CD4-positive, alpha-beta T cell treated with Interleukin-17A for 4 hours (primary cell): ENCODE results near the gene RNF11.
"Not testable (repeated sequence)": the region's sequence is repeated elsewhere in the genome, so short reads cannot be mapped to it uniquely, and the experiment has no call there.

ENCODE experiments used
- DNase-seq: peaks from one replicate; pipeline ENCODE4 v3.0.0-alpha.2; 2020; ENCODE audit warnings: mixed read lengths

Gene RNF11, protein sequence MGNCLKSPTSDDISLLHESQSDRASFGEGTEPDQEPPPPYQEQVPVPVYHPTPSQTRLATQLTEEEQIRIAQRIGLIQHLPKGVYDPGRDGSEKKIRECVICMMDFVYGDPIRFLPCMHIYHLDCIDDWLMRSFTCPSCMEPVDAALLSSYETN

DNA sequence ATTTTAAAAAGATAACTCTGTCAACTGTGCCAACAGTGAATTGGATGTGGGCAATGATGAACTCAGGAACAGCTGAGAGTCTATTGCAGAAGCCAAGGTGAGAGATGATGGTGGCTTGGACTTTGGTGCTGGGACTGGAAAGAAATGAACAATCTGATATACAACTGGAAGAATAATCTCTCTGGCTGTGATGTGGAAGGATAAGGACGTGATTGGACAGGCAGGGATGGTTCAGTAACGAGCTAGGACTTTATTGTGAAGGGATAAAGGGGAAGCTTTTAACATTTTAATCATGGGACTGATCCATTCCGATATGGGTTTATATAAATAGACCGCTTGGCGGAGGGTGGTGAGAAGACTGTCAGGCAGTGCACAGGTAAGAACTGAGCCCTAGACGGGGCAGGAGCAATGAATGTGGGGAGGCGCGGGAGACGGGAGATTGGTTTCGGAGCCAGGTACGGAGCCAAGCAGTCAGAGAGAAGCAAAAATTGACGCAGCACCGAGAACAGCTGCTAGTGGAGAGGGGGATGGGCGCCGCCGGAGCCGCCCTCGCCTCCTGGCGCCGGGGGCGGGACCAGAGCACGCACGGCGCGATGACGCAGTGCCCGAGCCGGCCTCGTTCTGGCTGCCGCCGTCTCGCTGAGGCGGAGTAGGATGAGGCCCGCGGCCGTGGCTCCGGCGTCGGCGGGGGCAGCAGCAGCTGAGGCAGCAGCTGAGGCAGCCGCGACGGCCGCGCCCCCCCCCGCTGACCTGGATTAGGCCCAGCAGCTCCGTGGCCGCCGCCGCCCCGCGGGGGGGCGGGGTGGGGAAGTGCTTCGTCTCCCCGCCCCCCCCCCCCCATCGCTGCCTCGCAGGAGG lies at the start of gene RNF11:
Gene RNF11, plus strand, starts transcription at position 601 of the 858 bp plus-strand sequence. CDS start 484 bp downstream, outside the sequence.
- DNase-seq: peak; percentile 95

DNA sequence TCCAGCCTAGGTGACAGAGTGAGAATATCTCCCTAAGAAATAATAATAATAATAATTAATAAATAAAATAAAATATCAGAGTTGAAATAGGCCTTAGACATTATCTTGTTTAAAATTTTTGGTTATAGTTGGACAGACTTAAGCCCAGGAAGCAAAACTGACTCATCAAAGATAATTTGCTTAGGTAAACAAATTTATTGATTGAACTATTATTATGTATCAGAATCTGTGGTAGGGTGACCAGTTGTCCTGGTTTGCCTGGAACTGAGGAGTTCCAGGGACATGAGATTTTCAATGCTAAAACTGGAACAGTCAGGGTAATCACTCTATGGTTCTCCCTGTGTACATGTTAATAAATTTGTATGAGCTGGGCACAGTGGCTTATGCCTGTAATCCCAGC lies 47.8 kb upstream of the RNF11 start:
- DNase-seq: no peak

DNA sequence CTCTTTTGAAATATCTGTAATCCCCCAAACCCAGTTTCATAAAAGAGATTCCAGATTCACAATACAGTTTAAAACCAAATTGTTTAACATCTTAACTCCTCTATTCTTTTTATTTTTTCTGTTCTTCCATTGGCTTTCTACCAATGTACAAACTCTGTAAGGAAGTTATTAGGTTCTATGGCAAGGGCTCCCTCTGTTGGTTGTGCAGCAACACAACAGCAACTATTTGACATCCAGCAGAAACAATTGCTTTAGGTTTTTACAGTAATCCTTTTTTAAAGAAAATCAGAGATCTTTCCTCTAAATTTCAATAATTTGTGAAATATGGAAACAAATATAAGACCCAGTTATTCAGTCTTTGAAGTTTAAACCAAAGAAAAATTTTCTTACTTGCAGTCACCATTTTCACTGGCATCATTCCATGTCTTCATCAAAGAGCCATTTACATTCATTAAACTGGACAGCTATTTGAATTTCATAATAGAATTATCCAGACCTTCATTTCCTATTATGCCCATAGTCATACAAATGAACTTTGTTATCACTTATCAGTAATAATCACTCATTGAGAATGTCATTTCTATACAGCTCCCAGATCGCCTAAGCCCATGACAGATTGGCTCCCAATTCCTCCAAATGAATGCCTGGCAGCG lies 46.5 kb upstream of the RNF11 start:
- DNase-seq: peak; percentile 61

- no peak for DNase-seq
These were observed 45.1 kb upstream of the RNF11 start for GRCh38 chr1:51190961-51191360.

DNA sequence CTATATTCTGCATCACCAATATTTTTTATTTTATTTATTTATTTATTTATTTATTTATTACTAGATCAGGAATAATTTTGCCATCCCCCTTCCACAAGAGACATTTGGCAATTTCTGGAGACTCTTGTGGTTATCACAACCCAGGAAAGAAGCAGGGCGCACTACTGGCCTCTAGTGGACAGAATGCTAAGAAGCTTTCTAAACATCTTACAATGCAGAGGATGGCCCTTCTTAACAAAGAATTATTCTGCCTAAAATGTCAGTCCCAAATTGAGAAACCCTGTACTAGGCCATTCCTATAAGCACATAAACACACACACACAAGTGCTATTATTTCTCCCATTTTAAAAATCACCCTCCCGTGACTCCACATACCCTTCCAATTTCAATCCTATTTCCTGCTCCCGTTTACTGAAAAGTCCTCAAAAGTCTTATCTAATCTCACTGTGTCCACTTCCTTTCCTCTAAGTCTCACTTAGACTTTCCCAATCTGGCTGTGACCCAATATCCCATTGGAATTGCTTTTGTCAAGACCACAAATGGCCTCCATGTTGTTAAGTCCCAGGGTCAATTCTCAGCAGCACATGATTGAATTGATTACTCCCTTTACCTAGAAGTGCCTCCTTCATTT lies 43.7 kb upstream of the RNF11 start:
- peak; percentile 65 for DNase-seq

DNA sequence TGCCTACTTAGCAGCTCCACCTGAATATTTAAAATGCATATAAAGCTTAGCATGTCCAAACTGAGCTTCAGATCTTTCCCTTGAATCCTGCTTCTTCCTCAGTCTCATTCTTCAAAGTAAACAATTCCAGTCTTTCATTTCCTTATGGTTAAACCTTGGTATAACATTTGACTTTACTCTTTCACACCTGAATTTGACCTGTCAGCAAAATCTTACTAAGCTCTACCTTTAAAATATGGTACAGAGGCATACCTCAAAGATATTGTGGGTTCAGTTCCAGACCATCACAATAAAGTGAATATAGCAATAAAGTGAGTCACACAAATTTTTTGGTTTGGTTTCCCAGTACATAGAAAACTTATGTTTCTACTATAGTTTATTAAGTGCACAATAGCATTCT lies 42.5 kb upstream of the RNF11 start:
- DNase-seq: no peak

- no peak for DNase-seq
These were observed 32.8 kb upstream of the RNF11 start for GRCh38 chr1:51203121-51203873.

DNA sequence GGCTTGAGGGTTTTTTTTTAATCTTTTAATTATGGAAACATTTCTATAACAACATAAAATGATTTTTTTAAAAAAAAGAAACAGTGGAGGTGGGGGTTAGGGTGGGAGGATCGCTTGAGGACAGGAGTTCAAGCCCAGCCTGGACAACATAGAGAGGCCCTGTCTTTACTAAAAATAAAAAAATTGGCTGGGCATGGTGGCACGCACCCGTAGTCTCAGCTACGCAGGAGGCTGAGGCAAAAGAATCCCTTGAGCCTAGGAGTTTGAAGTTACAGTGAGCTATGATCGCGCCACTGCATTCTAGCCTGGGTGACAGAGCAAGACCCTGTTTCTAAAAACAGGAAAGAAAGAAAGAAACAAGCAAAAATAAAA lies 32.2 kb upstream of the RNF11 start:
- DNase-seq: no peak

DNA sequence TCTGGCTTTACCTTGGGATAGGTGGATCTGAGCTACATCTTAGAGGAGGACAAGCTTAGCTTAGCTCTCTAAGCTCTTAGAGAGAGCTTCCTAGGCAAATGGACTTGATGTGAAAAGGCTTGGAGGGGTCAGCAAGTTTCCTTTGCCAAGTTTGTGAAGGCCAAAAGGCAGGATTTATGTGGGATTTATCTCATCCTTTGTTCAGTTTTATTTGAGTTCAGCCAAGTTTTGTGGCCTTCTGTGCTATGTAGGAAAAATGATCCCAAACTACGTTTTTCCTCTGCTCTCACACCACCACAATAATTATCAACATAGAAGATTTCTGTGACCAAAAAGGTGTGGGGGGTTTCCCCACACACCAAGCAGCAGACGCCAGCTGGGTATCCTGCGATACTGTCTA lies 26.0 kb upstream of the RNF11 start:
- DNase-seq: no peak

DNA sequence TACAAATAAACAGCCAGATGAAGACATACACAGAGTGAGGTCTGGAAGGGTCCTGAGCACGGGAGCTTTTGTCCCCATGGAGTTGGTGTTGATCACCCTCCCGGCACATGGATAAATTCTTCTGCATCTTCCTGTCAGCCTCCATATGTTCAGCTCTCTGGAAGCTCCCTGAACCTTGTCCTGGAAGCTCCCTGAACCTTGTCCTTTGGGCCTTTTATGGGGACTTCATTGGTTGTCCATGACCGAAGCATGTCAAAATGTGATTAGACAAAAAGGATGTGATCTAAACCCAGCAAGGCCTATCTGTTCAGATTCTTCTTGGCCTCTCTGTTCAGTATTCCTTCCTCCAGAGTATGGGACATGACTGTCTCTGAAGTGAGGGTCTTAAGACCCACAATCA lies 25.4 kb upstream of the RNF11 start:
- DNase-seq: no peak

DNA sequence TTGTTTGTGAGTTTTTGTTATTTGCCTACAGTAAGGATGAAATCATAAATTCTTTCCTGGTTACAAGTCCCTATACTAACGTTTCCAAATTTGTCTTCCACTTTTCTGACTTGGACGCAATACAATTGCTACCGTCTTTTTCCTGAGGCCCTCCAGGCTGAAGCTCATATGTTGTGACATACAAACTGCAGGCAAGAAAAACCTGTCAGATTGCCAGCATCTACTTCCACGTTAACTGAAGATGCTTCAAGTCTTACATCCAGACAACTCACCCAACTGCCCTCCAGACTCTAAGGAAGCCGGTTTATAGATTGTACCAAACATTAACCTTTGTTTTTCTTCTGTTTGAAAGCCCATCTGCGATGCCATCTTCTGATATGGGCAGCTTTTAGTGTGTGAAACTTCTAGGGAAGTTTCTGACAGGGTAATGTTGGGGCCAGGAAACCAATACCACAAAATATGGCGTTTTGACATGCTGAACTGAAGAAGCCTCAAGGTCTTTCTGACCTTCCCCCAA lies 21.4 kb upstream of the RNF11 start:
- DNase-seq: peak; percentile 7

DNA sequence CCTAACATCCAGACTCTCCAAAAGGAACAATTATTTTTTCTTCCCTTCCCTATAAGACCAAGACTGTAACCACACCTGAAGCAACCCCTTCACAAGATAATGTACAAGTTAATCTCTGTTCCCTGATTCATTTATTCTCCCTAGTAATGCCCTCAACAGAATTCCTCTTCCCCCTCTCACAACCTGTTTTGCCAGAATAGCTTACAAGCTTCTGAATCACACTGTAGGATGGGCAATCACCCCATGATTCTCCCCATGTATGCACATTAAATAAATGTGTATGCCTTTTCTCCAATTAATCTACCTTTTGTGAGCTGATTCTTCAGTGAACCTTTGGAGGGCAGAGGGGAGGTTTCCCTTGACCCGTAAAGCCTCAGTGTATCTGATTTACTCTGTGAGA lies 20.9 kb upstream of the RNF11 start:
- no peak for DNase-seq

DNA sequence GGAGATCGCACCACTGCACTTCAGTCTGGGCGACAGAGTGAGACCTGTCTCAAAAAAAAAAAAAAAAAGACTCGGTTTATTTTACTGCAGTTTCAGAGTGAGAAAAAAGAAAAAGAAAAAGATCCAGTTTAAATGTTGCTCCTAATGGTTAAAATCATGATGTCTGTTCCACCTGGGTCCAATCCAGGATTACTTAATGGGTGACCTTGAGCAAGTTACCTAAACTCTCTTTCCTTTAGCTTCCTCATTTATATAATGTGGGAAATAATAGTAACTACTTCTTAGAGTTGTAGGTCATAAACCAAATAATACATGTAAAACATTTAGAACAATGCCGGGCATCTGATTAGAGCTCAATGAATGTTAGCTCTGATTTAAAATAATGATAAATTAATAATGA lies 19.4 kb upstream of the RNF11 start:
- DNase-seq: no peak

DNA sequence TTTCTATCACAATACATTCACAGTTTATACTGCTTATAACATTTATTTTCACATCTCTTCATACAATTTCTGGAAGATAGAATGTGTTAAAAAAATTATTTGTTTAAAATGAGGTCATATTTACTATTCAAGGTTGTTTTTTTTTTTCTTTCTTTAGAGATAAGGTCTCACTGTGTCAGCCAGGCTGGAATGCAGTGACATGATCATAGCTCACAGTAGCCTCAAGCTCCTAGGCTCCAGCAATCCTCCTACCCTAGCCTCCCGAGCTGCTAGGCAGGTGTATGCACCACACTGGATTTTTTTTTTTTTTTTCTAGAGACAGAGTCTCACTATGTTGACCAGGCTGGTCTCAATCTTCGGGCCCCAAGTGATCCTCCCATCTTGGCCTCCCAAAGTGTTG lies 19.0 kb upstream of the RNF11 start:
- DNase-seq: no peak

DNA sequence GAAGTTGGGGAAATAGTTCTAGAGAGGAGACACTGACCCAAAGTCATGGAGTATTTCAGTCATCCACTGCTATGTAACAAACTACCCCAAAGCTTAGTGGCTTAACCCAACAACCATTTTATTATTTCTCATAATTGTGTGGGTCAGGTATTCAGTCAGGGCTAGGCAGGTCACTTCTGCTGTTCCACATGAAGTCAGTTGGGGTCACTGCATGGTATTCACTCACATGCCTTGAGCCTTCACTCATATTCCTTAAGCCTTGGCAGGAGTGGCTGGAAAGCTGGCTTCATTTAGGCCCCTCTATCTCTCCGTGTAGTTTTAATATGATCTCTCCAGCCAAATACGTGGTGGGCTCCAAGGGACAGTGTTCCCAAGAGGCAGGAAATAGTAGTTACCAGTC lies 17.5 kb upstream of the RNF11 start:
- no peak for DNase-seq

GRCh38 chr1:51219022-51219421 lies 17.1 kb upstream of the RNF11 start:
- no peak for DNase-seq

GRCh38 chr1:51221529-51221928 lies 14.5 kb upstream of the RNF11 start:
- not testable (repeated sequence) for DNase-seq

DNA sequence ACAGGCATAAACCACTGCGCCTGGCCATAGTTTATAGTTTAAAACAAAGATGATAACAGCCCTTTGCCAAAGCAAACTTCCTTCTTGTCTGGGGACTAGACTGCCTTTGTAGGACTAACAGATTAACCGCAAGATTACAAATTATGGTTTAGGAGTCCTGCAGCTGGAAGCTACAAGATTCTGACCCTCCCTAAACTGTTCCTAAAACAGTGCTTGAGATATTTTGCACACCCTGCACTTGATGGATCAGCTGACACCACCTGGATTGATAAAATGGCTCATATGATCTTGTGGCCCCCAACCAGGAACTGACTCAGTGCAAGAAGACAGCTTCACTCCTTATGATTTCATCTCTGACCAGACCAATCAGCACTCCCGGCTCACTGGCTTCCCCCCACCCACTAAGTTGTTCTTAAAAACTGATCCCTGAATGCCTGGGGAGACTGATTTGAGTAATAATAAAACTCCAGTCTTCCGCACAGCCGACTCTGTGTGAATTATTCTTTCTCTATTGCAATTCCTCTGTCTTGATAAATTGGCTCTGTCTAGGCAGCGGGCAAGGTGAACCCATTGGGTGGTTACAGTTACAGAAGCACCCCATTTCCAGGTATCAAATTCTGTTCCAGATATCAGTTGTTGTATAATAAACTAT lies 13.8 kb upstream of the RNF11 start:
- no peak for DNase-seq

GRCh38 chr1:51222809-51223208 lies 13.3 kb upstream of the RNF11 start:
- no peak for DNase-seq

DNA sequence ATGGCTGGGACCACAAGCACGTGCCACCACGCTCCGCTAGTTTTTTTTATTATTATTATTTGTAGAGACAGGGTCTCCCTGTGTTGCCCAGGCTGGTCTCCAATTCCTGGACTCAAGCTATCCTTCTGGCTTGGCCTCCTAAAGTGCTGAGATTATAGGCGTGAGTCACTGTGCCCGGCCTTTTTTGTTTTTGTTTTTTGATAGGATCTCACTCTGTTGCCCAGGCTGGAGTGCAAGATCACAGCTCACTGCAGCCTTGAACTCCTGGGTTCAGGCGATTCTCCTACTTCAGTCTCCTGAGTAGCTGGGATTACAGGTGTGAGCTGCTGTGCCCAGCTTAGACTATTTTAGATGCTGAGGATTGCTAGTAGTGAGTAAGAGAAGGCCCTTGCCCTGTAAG lies 11.8 kb upstream of the RNF11 start:
- no peak for DNase-seq

GRCh38 chr1:51227231-51227960 lies 8.7 kb upstream of the RNF11 start:
- not testable (repeated sequence) for DNase-seq
